ENCODE results near the gene B4GALT1. TPM values are rescaled to one million over a fixed set of nuclear protein-coding genes. Genes with fewer than 3 reads are reported as not detected.

The B4GALT1 gene
- total RNA-seq, 1 experiment from 2014 or later, result 31.4 TPM

- RAD21 ChIA-PET (ENCODE audit: low non-redundant PET in 1 of 2, low total read pairs in 2 of 2, uncharacterized antibody in 2 of 2, unreplicated experiment in 2 of 2), result no interaction called here
- H3K4me1 ChIP-seq (ENCODE audit: control insufficient read depth in 1 of 2, insufficient read depth in 2 of 2, low read length in 2 of 2), result peaks cover 0 to 4% of the 10 kb centered on the region in 2 experiments; a peak in 1 of 4 replicates
- no peaks in the 10 kb centered on the region for H3K9me2 ChIP-seq (ENCODE audit: insufficient read depth)
- POLR2A ChIA-PET, result no interaction called here
- H4K20me1 ChIP-seq (ENCODE audit: insufficient read depth), result no peaks in the 10 kb centered on the region
- intact Hi-C loops (cut with micrococcal nuclease), result no loop called here
- no peak overlapping the region for H3K4me2 ChIP-seq (ENCODE audit: low read length)
- H3K36me3 ChIP-seq (ENCODE audit: control insufficient read depth in 1 of 2, insufficient read depth in 2 of 2, low read length in 2 of 2), result no peaks in the 10 kb centered on the region
- H3K79me2 ChIP-seq (ENCODE audit: insufficient read depth, low read length), result no peaks in the 10 kb centered on the region
- CTCF ChIA-PET, result interaction anchor here (1.0 kb wide), 1 partner anchor 12 kb away, joined by 3 read pairs; no protein-coding TSS in a partner anchor
- no peaks in the 10 kb centered on the region for H3K9me3 ChIP-seq (ENCODE audit: control insufficient read depth in 1 of 2, insufficient read depth in 1 of 2, low read depth in 1 of 2, low read length in 2 of 2)
- H3K27me3 ChIP-seq (ENCODE audit: insufficient read depth, low read length), result no peaks in the 10 kb centered on the region
- no peak overlapping the region for H3K9ac ChIP-seq (ENCODE audit: low read length)
- H3K27ac ChIP-seq (ENCODE audit: low read depth, low read length), result no peak overlapping the region
- ATAC-seq, result no peak
- BruUV-seq (replicated peaks), result no TSS peak
- no peak for DNase-seq (ENCODE audit: low read depth, low spot score)
- TF ChIP-seq FOSL1 (IDR thresholded peaks at IDR 0.05; ENCODE audit: low read depth) (no peak), SRF (IDR thresholded peaks at IDR 0.05; ENCODE audit: low read depth) (no peak), ATF3 (IDR thresholded peaks at IDR 0.05) (no peak), TCF7L2 (IDR thresholded peaks at IDR 0.05; ENCODE audit: borderline replicate concordance, extremely low read depth, insufficient read depth, insufficient read length) (no peak), RAD21 (IDR thresholded peaks at IDR 0.05; ENCODE audit: low read depth) (no peak), EZH2phosphoT487 (IDR thresholded peaks at IDR 0.05; ENCODE audit: borderline replicate concordance) (no peak), ZFX (IDR thresholded peaks at IDR 0.05) (no peak), POLR2A (IDR thresholded peaks at IDR 0.05; ENCODE audit: borderline replicate concordance, extremely low read depth, insufficient read depth, insufficient read length) (no peak), EGR1 (IDR thresholded peaks at IDR 0.05; ENCODE audit: low read depth) (no peak), MAX (IDR thresholded peaks at IDR 0.05) (no peak), CTCF (IDR thresholded peaks at IDR 0.05 in 2 of 3, conservative IDR thresholded peaks at IDR 0.05 in 1 of 3; ENCODE audit: borderline replicate concordance in 1 of 3, insufficient read depth in 1 of 3, low read depth in 2 of 3, low read length in 2 of 3) (no peak), CBX3 (IDR thresholded peaks at IDR 0.05; ENCODE audit: low read depth) (no peak), CEBPB (IDR thresholded peaks at IDR 0.05; ENCODE audit: low read depth) (no peak), ZBTB33 (IDR thresholded peaks at IDR 0.05; ENCODE audit: extremely low read depth, insufficient replicate concordance, low read length) (no peak)
- no peak overlapping the region for H2AFZ ChIP-seq (ENCODE audit: low read depth, low read length, poor library complexity, severe bottlenecking)
- no peak overlapping the region for H3K4me3 ChIP-seq (replicated peaks in 1 of 2; ENCODE audit: low read depth in 1 of 2, low read length in 2 of 2)
Measured at GRCh38 chr9:33182519-33182918, 15.4 kb upstream of the B4GALT1 start.

Data from HCT116 (cell line).